ENCODE results near the gene SIPA1L3.

GRCh38 chr19:38164526-38164925, 257.5 kb downstream of the SIPA1L3 start:
- TF ChIP-seq CTCF (IDR thresholded peaks at IDR 0.05): no peak
- TF ChIP-seq POLR2A (IDR thresholded peaks at IDR 0.05): no peak
